CD4-positive, alpha-beta memory T cell (primary cell): ENCODE data around the gene CEP41. TPM values are rescaled to one million over a fixed set of nuclear protein-coding genes. Genes with fewer than 3 reads are reported as not detected.

ENCODE experiments used
- CTCF ChIA-PET: fragments of 350-600 bp; sonication (Branson Sonifier 250); formaldehyde crosslinking; loops from one replicate; lab custom pipeline; 2021; ENCODE audit warnings: inconsistent platforms; ENCODE audit not compliant: partially characterized antibody; lab: Charles Lee
- POLR2A ChIA-PET: fragments of 350-600 bp; sonication (Branson Sonifier 250); formaldehyde crosslinking; loops from one replicate; lab custom pipeline; 2021; ENCODE audit not compliant: partially characterized antibody; lab: Charles Lee
- DNase-seq, 5 donors: peaks; one replicate each; pipeline versions ENCODE4 v3.0.0 to v3.0.0-alpha.2; 2020 to 2022; ENCODE audit warnings: mixed read lengths in 1 of 5
- H3K27ac ChIP-seq: one replicate; pipeline ENCODE4 v1.7.0; 2013; ENCODE audit warnings: low read depth, low read length
- H3K27me3 ChIP-seq: 2 replicates; pipeline ENCODE4 v1.7.0; 2013; ENCODE audit warnings: mild to moderate bottlenecking, low read length, moderate library complexity; ENCODE audit not compliant: insufficient read depth
- H3K36me3 ChIP-seq: 2 replicates; pipeline ENCODE4 v1.7.0; 2013; ENCODE audit warnings: mild to moderate bottlenecking, low read length, moderate library complexity; ENCODE audit not compliant: insufficient read depth
- H3K4me1 ChIP-seq: 2 replicates; pipeline ENCODE4 v1.7.0; 2013; ENCODE audit warnings: mild to moderate bottlenecking, low read length, moderate library complexity; ENCODE audit not compliant: insufficient read depth
- H3K4me3 ChIP-seq, 2 donors: one replicate each; pipeline ENCODE4 v1.7.0; 2013; ENCODE audit warnings: low read length in 2 of 2, mild to moderate bottlenecking in 1 of 2
- H3K9me3 ChIP-seq, 2 donors: one replicate each; pipeline ENCODE4 v1.7.0; 2013; ENCODE audit warnings: low read length in 2 of 2, control low read depth in 1 of 2; ENCODE audit not compliant: control insufficient read depth in 1 of 2
- H3K27ac Mint-ChIP-seq, 7 donors: one replicate each; pipeline ENCODE4 v1.8.0; 2020 to 2021; ENCODE audit warnings: mixed read lengths in 7 of 7, mild to moderate bottlenecking in 6 of 7, inconsistent platforms in 3 of 7, moderate library complexity in 3 of 7
- H3K27me3 Mint-ChIP-seq, 2 donors: one replicate each; pipeline ENCODE4 v1.8.0; 2020 to 2021; ENCODE audit warnings: mixed read lengths in 2 of 2
- H3K36me3 Mint-ChIP-seq, 2 donors: one replicate each; pipeline ENCODE4 v1.8.0; 2020 to 2021; ENCODE audit warnings: mixed read lengths in 2 of 2, inconsistent platforms in 1 of 2, mild to moderate bottlenecking in 1 of 2
- H3K4me1 Mint-ChIP-seq, 4 donors: one replicate each; pipeline ENCODE4 v1.8.0; 2020 to 2021; ENCODE audit warnings: mixed read lengths in 4 of 4, mild to moderate bottlenecking in 1 of 4
- H3K4me3 Mint-ChIP-seq, 8 donors: one replicate each; pipeline ENCODE4 v1.8.0; 2020 to 2021; ENCODE audit warnings: mixed read lengths in 8 of 8, mild to moderate bottlenecking in 7 of 8, moderate library complexity in 6 of 8, inconsistent platforms in 3 of 8
- H3K9me3 Mint-ChIP-seq, 8 donors: one replicate each; pipeline ENCODE4 v1.8.0; 2020 to 2021; ENCODE audit warnings: mixed read lengths in 8 of 8, mild to moderate bottlenecking in 5 of 8, inconsistent platforms in 3 of 8, moderate library complexity in 1 of 8
- intact Hi-C: fragments of 100-400 bp; cut with micrococcal nuclease; formaldehyde crosslinking; loops from one replicate; pipeline ENCODE4 v1.15.1; 2023
- polyA plus RNA-seq, 2 donors: library from polyadenylated mRNA; unstranded; fragments of 300-500 nt; fragmentation: Illumina TruSeq; gene quantifications; one replicate each; pipeline ENCODE4 v1.2.3, GENCODE V29; 2021
- total RNA-seq, 2 experiments: library from RNA; stranded (reverse); gene quantifications; one replicate each; pipeline ENCODE4 v1.2.3, GENCODE V29; 2021

CEP41 gene
- total and polyA plus RNA-seq, 4 experiments from 2014 or later, result 6.0 to 20.9 (median 11.8) TPM

DNA sequence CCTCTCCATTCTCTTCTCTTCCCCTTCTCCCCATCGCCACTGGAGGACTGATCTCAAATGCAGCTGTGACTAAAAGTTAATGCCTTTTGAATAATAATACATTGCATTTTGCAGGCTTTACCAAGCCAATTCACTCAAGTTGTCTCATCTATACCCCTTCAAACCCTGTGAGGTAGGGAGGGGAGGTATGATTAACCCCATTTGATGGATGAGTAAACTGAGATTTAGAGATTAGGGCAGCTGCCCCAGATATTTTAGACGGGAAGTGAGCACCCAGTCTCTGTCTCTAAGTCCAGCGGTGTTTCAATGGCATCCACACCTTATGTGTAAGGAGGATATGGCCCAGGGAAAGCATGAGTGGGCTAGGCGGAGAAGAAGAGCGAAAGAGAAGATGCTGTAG is 95.1 kb downstream of the CEP41 start:
- Mint-ChIP-seq H3K4me3 (no peak overlapping the region), H3K36me3 (no peaks in the 10 kb centered on the region), H3K9me3 (peaks cover 0 to 3% (median 0%) of the 10 kb centered on the region in 8 donors), H3K27ac (no peak overlapping the region), H3K4me1 (peaks cover under 1 to 8% (median 2%) of the 10 kb centered on the region in 4 donors), H3K27me3 (peaks cover 7 to 18% of the 10 kb centered on the region in 2 donors)
- ChIA-PET POLR2A (no interaction called here), CTCF (no interaction called here)
- Histone ChIP-seq H3K4me3 (no peak overlapping the region), H3K27ac (no peak overlapping the region), H3K27me3 (no peaks in the 10 kb centered on the region), H3K4me1 (peaks cover 1% of the 10 kb centered on the region), H3K36me3 (no peaks in the 10 kb centered on the region), H3K9me3 (no peaks in the 10 kb centered on the region)
- intact Hi-C loops, result no loop called here
- no peak for DNase-seq

DNA sequence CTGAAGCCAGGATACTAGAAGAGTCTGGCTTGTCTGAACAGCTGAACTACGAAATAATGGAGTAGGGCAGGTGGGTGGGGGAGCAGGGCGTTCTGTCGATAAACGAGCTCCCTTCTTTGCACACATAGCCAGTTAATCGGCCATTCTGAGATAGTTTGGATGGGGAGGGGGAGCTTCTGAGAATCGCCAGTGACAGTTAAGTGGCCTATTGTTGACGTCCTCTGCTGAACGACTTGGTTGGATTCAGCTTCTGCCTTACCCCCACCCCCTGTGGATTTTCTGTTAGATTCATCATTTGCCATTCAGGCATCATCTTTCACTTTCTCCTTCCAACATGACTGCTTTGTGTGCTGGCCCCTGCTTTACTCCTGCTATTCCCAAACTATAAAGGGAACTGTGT is 95.7 kb downstream of the CEP41 start:
- ChIA-PET POLR2A (no interaction called here), CTCF (no interaction called here)
- H3K36me3 Mint-ChIP-seq, result no peaks in the 10 kb centered on the region
- Histone ChIP-seq H3K36me3 (no peaks in the 10 kb centered on the region), H3K27me3 (no peaks in the 10 kb centered on the region), H3K4me1 (no peaks in the 10 kb centered on the region), H3K4me3 (no peak overlapping the region), H3K27ac (no peak overlapping the region), H3K9me3 (no peaks in the 10 kb centered on the region)
- no peak overlapping the region for H3K27ac Mint-ChIP-seq
- H3K4me3 Mint-ChIP-seq, result no peak overlapping the region
- intact Hi-C loops, result no loop called here
- peaks cover 0 to 3% (median 0%) of the 10 kb centered on the region in 4 donors for H3K4me1 Mint-ChIP-seq
- H3K9me3 Mint-ChIP-seq, result peaks cover 0 to 3% (median 0%) of the 10 kb centered on the region in 8 donors
- no peak for DNase-seq
- H3K27me3 Mint-ChIP-seq, result peaks cover 7 to 15% of the 10 kb centered on the region in 2 donors

DNA sequence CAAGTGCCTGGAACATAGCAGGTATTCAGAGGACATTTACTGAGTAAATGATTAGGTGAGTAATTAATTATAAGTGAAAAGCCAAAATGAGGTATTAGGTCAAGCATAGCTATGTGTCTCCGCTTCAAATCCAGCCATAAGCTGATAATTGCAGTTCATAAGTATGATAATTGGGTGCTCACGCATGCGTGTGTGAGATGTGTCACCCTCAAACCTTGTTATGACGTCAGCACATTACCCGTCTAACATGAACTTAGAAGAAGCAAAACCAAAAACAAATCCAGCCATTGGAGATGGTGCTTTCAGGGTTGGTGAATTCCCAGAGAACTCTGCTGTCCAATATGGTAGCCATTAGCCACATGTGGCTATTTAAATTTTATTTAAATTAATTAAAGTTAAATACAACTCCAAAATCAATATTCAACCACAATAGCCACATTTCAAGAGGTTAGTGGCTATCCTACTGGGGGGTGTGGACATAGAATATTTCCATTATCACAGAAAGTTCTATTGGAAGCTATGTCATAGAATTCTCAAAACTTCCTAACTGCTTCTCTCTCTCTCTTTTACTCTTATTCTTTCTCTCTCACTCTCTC is 96.4 kb downstream of the CEP41 start, which contains the start of gene CPA5:
CPA5 (plus strand) TSS at position 546 of the 596 bp plus-strand sequence. CDS start 1,670 bp downstream, outside the sequence.
- no peaks in the 10 kb centered on the region for H3K4me1 Mint-ChIP-seq
- POLR2A ChIA-PET, result no interaction called here
- H3K27ac ChIP-seq, result no peak within 1 kb of the TSS
- no peaks in the 10 kb centered on the region for H3K4me1 ChIP-seq
- peaks cover 0 to 3% (median 0%) of the 10 kb centered on the region in 8 donors for H3K9me3 Mint-ChIP-seq
- H3K27me3 Mint-ChIP-seq, result peaks cover 5 to 10% of the 10 kb centered on the region in 2 donors
- no peaks in the 10 kb centered on the region for H3K9me3 ChIP-seq
- DNase-seq, result no peak
- no peaks in the 10 kb centered on the region for H3K36me3 Mint-ChIP-seq
- H3K36me3 ChIP-seq, result no peaks in the 10 kb centered on the region
- H3K27ac Mint-ChIP-seq, result no peak within 1 kb of the TSS
- CTCF ChIA-PET, result no interaction called here
- no peak within 1 kb of the TSS for H3K4me3 Mint-ChIP-seq
- no peaks in the 10 kb centered on the region for H3K27me3 ChIP-seq
- no peak within 1 kb of the TSS for H3K4me3 ChIP-seq
- intact Hi-C loops, result no loop called here

Other genes with a start within 250 kb of the CEP41 start
- 10 to 100 TPM; 34.5 to 38.0 TPM for gene TMEM209, start 235.6 kb downstream of the CEP41 start, total RNA-seq
- gene TMEM209, start 235.6 kb downstream of the CEP41 start, polyA plus RNA-seq, result 10 to 100 TPM; 42.4 to 48.8 TPM
- gene SSMEM1, start 233.2 kb downstream of the CEP41 start, total RNA-seq, result not detected
- not detected for gene SSMEM1, start 233.2 kb downstream of the CEP41 start, polyA plus RNA-seq
- not detected for gene CPA2, start 174.2 kb downstream of the CEP41 start, total RNA-seq
- gene CPA2, start 174.2 kb downstream of the CEP41 start, polyA plus RNA-seq, result not detected
- not detected for gene CPA4, start 147.9 kb downstream of the CEP41 start, total RNA-seq
- not detected for gene CPA4, start 147.9 kb downstream of the CEP41 start, polyA plus RNA-seq
- gene CPA5, start 96.2 kb downstream of the CEP41 start, total RNA-seq, result not detected
- gene CPA5, start 96.2 kb downstream of the CEP41 start, polyA plus RNA-seq, result 10 to 100 TPM; 12.3 to 23.7 TPM
- not detected for gene CPA1, start 60.5 kb downstream of the CEP41 start, total RNA-seq
- gene CPA1, start 60.5 kb downstream of the CEP41 start, polyA plus RNA-seq, result not detected
- gene MEST, start 51.1 kb upstream of the CEP41 start, total RNA-seq, result 1 to 10 TPM; 2.3 to 2.8 TPM
- 1 to 10 TPM; 3.5 to 9.6 TPM for gene MEST, start 51.1 kb upstream of the CEP41 start, polyA plus RNA-seq
- gene COPG2, start 227.7 kb upstream of the CEP41 start, total RNA-seq, result 1 to 10 TPM; 7.6 to 8.2 TPM
- 1 to 10 TPM in 1 of 2 donors, under 1 TPM in 1; 0.92 to 2.2 TPM for gene COPG2, start 227.7 kb upstream of the CEP41 start, polyA plus RNA-seq
- not detected for gene TSGA13, start 245.5 kb upstream of the CEP41 start, total RNA-seq
- not detected for gene TSGA13, start 245.5 kb upstream of the CEP41 start, polyA plus RNA-seq